Measurements from ENCODE around the gene TMEM52. TPM values are rescaled to one million over a fixed set of nuclear protein-coding genes. Genes with fewer than 3 reads are reported as not detected.

The TMEM52 gene
- total and polyA plus RNA-seq, 2 of the 13 experiments (the other 11 are each of a cell fraction or from before 2014, with no cell fraction given), result 13.2 to 18.7 TPM

DNA sequence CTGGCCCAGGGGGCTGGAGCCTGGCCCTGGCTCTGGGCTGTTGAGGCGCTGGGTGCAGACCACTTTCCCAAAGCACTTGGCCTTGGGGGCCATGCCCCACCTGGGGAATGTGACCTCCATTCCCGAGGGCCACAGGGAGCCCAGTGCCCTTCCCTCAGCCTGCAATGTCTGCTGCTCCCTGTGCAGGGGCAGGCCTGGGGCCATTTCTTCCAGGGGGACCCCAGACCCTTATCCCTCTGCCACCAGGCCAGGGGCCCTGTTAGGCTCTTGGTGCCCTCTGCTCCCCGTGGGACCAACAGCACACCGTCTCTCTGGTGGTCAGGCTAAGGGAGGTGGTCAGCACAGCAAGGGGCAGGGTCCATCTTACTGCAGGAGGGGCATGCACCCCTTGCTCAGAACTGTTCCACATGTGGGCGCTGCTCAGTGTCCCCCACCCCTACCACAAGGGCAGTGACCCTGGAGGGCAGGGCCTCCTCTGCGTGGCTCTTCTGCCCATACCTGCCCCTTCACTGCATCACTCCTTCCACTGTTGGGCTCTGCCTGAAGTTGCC lies 1.1 kb upstream of the TMEM52 start (continued):
- TF ChIP-seq, protein P1, sequence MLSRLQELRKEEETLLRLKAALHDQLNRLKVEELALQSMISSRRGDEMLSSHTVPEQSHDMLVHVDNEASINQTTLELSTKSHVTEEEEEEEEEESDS (CRISPR knock-in tag; IDR thresholded peaks at IDR 0.05; ENCODE audit: borderline replicate concordance), result no peak
- 0 out of 2 replicates have a peak, but pooled peaks have one; percentile 21 for TF ChIP-seq ZNF101 (CRISPR knock-in tag; IDR thresholded peaks at IDR 0.05; ENCODE audit: borderline replicate concordance, low read depth)
- TF ChIP-seq SNAI1 (CRISPR knock-in tag; IDR thresholded peaks at IDR 0.05; ENCODE audit: borderline replicate concordance), result peak; percentile 74; the same call in 1 of the 2 replicates
- TF ChIP-seq ZBTB21 (CRISPR knock-in tag; IDR thresholded peaks at IDR 0.05), result no peak
- TF ChIP-seq, protein P2, sequence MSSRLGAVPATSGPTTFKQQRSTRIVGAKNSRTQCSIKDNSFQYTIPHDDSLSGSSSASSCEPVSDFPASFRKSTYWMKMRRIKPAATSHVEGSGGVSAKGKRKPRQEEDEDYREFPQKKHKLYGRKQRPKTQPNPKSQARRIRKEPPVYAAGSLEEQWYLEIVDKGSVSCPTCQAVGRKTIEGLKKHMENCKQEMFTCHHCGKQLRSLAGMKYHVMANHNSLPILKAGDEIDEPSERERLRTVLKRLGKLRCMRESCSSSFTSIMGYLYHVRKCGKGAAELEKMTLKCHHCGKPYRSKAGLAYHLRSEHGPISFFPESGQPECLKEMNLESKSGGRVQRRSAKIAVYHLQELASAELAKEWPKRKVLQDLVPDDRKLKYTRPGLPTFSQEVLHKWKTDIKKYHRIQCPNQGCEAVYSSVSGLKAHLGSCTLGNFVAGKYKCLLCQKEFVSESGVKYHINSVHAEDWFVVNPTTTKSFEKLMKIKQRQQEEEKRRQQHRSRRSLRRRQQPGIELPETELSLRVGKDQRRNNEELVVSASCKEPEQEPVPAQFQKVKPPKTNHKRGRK (CRISPR knock-in tag; IDR thresholded peaks at IDR 0.05), result no peak
- TF ChIP-seq NCOA2 (CRISPR knock-in tag; IDR thresholded peaks at IDR 0.05), result no peak
- TF ChIP-seq, protein P3, sequence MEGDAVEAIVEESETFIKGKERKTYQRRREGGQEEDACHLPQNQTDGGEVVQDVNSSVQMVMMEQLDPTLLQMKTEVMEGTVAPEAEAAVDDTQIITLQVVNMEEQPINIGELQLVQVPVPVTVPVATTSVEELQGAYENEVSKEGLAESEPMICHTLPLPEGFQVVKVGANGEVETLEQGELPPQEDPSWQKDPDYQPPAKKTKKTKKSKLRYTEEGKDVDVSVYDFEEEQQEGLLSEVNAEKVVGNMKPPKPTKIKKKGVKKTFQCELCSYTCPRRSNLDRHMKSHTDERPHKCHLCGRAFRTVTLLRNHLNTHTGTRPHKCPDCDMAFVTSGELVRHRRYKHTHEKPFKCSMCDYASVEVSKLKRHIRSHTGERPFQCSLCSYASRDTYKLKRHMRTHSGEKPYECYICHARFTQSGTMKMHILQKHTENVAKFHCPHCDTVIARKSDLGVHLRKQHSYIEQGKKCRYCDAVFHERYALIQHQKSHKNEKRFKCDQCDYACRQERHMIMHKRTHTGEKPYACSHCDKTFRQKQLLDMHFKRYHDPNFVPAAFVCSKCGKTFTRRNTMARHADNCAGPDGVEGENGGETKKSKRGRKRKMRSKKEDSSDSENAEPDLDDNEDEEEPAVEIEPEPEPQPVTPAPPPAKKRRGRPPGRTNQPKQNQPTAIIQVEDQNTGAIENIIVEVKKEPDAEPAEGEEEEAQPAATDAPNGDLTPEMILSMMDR (CRISPR knock-in tag; IDR thresholded peaks at IDR 0.05), result peak; percentile 17; the same call in 1 of the 2 replicates
- no peak for TF ChIP-seq SP1 (IDR thresholded peaks at IDR 0.05)
- TF ChIP-seq SP1 (CRISPR knock-in tag; IDR thresholded peaks at IDR 0.05), result no peak
- peak; percentile 76; the same call in 1 of the 2 replicates for TF ChIP-seq ZNF709 (CRISPR knock-in tag; IDR thresholded peaks at IDR 0.05)
- no peak for TF ChIP-seq GFI1 (CRISPR knock-in tag; IDR thresholded peaks at IDR 0.05; ENCODE audit: borderline replicate concordance)
- no peak for TF ChIP-seq NR2F1 (CRISPR knock-in tag; IDR thresholded peaks at IDR 0.05)
- no peak for TF ChIP-seq NFATC3 (CRISPR knock-in tag; IDR thresholded peaks at IDR 0.05)
- no peak for TF ChIP-seq HMGA1 (CRISPR knock-in tag; conservative IDR thresholded peaks at IDR 0.05)
- TF ChIP-seq, protein P4, sequence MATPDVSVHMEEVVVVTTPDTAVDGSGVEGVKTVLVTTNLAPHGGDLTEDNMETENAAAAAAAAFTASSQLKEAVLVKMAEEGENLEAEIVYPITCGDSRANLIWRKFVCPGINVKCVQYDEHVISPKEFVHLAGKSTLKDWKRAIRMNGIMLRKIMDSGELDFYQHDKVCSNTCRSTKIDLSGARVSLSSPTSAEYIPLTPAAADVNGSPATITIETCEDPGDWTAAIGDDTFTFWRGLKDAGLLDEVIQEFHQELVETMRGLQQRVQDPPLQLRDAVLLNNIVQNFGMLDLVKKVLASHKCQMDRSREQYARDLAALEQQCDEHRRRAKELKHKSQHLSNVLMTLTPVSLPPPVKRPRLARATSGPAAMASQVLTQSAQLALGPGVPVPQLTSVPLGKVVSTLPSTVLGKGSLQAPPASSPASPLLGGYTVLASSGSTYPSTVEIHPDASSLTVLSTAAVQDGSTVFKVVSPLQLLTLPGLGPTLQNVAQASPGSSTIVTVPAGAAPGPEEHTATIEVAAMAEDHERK (CRISPR knock-in tag; IDR thresholded peaks at IDR 0.05; ENCODE audit: low read depth), result no peak
- TF ChIP-seq ZNF230 (CRISPR knock-in tag; IDR thresholded peaks at IDR 0.05), result no peak; the same call in 1 of the 2 replicates
- peak; percentile 17; the same call in 1 of the 2 replicates for TF ChIP-seq ZNF776 (CRISPR knock-in tag; IDR thresholded peaks at IDR 0.05)
- TF ChIP-seq ZFX (CRISPR knock-in tag; IDR thresholded peaks at IDR 0.05; ENCODE audit: low read depth), result no peak
- TF ChIP-seq SRSF1 (optimal IDR thresholded peaks at IDR 0.05; ENCODE audit: low read depth, low read length), result no peak
- TF ChIP-seq ZNF326 (CRISPR knock-in tag; IDR thresholded peaks at IDR 0.05; ENCODE audit: borderline replicate concordance), result no peak
- no peak for TF ChIP-seq TCF7 (IDR thresholded peaks at IDR 0.05; ENCODE audit: low read depth)
- TF ChIP-seq, protein P5, sequence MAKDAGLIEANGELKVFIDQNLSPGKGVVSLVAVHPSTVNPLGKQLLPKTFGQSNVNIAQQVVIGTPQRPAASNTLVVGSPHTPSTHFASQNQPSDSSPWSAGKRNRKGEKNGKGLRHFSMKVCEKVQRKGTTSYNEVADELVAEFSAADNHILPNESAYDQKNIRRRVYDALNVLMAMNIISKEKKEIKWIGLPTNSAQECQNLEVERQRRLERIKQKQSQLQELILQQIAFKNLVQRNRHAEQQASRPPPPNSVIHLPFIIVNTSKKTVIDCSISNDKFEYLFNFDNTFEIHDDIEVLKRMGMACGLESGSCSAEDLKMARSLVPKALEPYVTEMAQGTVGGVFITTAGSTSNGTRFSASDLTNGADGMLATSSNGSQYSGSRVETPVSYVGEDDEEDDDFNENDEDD (CRISPR knock-in tag; IDR thresholded peaks at IDR 0.05; ENCODE audit: borderline replicate concordance), result no peak
- TF ChIP-seq, protein P6, sequence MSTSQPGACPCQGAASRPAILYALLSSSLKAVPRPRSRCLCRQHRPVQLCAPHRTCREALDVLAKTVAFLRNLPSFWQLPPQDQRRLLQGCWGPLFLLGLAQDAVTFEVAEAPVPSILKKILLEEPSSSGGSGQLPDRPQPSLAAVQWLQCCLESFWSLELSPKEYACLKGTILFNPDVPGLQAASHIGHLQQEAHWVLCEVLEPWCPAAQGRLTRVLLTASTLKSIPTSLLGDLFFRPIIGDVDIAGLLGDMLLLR (CRISPR knock-in tag; IDR thresholded peaks at IDR 0.05), result 0 out of 2 replicates have a peak, but pooled peaks have one; percentile 14
- no peak for TF ChIP-seq FOSL2 (CRISPR knock-in tag; IDR thresholded peaks at IDR 0.05)
- TF ChIP-seq GTF3A (CRISPR knock-in tag; conservative IDR thresholded peaks at IDR 0.05), result peak; percentile 44; the same call in 1 of the 2 replicates
